ENCODE data around the gene ATP9B. TPM values are rescaled to one million over a fixed set of nuclear protein-coding genes. Genes with fewer than 3 reads are reported as not detected.

ATP9B gene
- total RNA-seq, 1 experiment from 2014 or later, result 17.8 TPM

GRCh38 chr18:79379251-79379905, 310.2 kb downstream of the ATP9B start:
- ChIA-PET CTCF (interaction anchor here (0.7 to 1.0 kb wide), 2 partner anchors 14 to 776 kb away, joined by 3 read pairs; no protein-coding TSS in a partner anchor), POLR2A (no interaction called here), RAD21 (ENCODE audit: low non-redundant PET in 1 of 2, low total read pairs in 2 of 2, uncharacterized antibody in 2 of 2, unreplicated experiment in 2 of 2) (no interaction called here)
- no peaks in the 10 kb centered on the region for H3K9me2 ChIP-seq (ENCODE audit: insufficient read depth)
- no peaks in the 10 kb centered on the region for H3K79me2 ChIP-seq (ENCODE audit: insufficient read depth, low read length)
- DNase-seq (ENCODE audit: low read depth, low spot score), result no peak
- no peak; the same call in 1 of the 2 replicates for ATAC-seq
- H4K20me1 ChIP-seq (ENCODE audit: insufficient read depth), result no peaks in the 10 kb centered on the region
- H2AFZ ChIP-seq (ENCODE audit: low read depth, low read length, poor library complexity, severe bottlenecking), result no peak overlapping the region
- no peak overlapping the region for H3K27ac ChIP-seq (ENCODE audit: low read depth, low read length)
- H3K4me1 ChIP-seq (ENCODE audit: control insufficient read depth in 1 of 2, insufficient read depth in 2 of 2, low read length in 2 of 2), result peaks cover 0 to 5% of the 10 kb centered on the region in 2 experiments; a peak in 1 of 4 replicates
- no peaks in the 10 kb centered on the region for H3K27me3 ChIP-seq (ENCODE audit: insufficient read depth, low read length)
- peak overlapping the region; percentile 50 for H3K4me2 ChIP-seq (ENCODE audit: low read length)
- H3K9me3 ChIP-seq (ENCODE audit: control insufficient read depth in 1 of 2, insufficient read depth in 1 of 2, low read depth in 1 of 2, low read length in 2 of 2), result no peaks in the 10 kb centered on the region
- H3K9ac ChIP-seq (ENCODE audit: low read length), result no peak overlapping the region
- H3K36me3 ChIP-seq (ENCODE audit: control insufficient read depth in 1 of 2, insufficient read depth in 2 of 2, low read length in 2 of 2), result no peaks in the 10 kb centered on the region; a peak in 1 of 4 replicates
- TF ChIP-seq JUND (IDR thresholded peaks at IDR 0.05), result no peak
- TF ChIP-seq RAD21 (IDR thresholded peaks at IDR 0.05; ENCODE audit: low read depth), result no peak
- no peak; the same call in 1 of the 2 replicates for TF ChIP-seq POLR2AphosphoS5 (IDR thresholded peaks at IDR 0.05; ENCODE audit: low read depth, low read length)
- TF ChIP-seq SIN3A (IDR thresholded peaks at IDR 0.05; ENCODE audit: low read depth), result no peak
- no peak for TF ChIP-seq CEBPB (IDR thresholded peaks at IDR 0.05; ENCODE audit: low read depth)
- TF ChIP-seq CBX3 (IDR thresholded peaks at IDR 0.05; ENCODE audit: low read depth), result no peak
- no peak for TF ChIP-seq CTCF (IDR thresholded peaks at IDR 0.05 in 2 of 3, conservative IDR thresholded peaks at IDR 0.05 in 1 of 3; ENCODE audit: borderline replicate concordance in 1 of 3, insufficient read depth in 1 of 3, low read depth in 2 of 3, low read length in 2 of 3)
- TF ChIP-seq POLR2A (IDR thresholded peaks at IDR 0.05; ENCODE audit: borderline replicate concordance, extremely low read depth, insufficient read depth, insufficient read length), result no peak
- no peak for TF ChIP-seq MAX (IDR thresholded peaks at IDR 0.05)
- TF ChIP-seq EZH2 (IDR thresholded peaks at IDR 0.05), result no peak
- no peak for TF ChIP-seq TCF7L2 (IDR thresholded peaks at IDR 0.05; ENCODE audit: borderline replicate concordance, extremely low read depth, insufficient read depth, insufficient read length)
- no peak for TF ChIP-seq EGR1 (IDR thresholded peaks at IDR 0.05; ENCODE audit: low read depth)
- no peak for TF ChIP-seq ZFX (IDR thresholded peaks at IDR 0.05)
- no peak for TF ChIP-seq SP1 (IDR thresholded peaks at IDR 0.05; ENCODE audit: low read depth)
- TF ChIP-seq ZBTB33 (IDR thresholded peaks at IDR 0.05; ENCODE audit: extremely low read depth, insufficient replicate concordance, low read length), result no peak
- TF ChIP-seq REST (IDR thresholded peaks at IDR 0.05; ENCODE audit: low read depth), result no peak
- no peak for TF ChIP-seq FOSL1 (IDR thresholded peaks at IDR 0.05; ENCODE audit: low read depth)
- TF ChIP-seq ELF1 (IDR thresholded peaks at IDR 0.05; ENCODE audit: borderline replicate concordance, low read depth), result no peak
- no peak overlapping the region for H3K4me3 ChIP-seq (replicated peaks in 1 of 2; ENCODE audit: low read depth in 1 of 2, low read length in 2 of 2)
- BruUV-seq (replicated peaks), result no TSS peak
- intact Hi-C loops (cut with micrococcal nuclease), result loop anchor here (1.0 to 5.0 kb wide), 2 partner anchors 265 to 588 kb away; no protein-coding TSS in a partner anchor

Measured in HCT116 (cell line).